ENCODE measurements around the gene CDC42EP4. TPM values are rescaled to one million over a fixed set of nuclear protein-coding genes. Genes with fewer than 3 reads are reported as not detected.

The CDC42EP4 gene
- total and polyA plus RNA-seq, 2 experiments from 2014 or later, result 4.4 to 19.9 TPM

DNA sequence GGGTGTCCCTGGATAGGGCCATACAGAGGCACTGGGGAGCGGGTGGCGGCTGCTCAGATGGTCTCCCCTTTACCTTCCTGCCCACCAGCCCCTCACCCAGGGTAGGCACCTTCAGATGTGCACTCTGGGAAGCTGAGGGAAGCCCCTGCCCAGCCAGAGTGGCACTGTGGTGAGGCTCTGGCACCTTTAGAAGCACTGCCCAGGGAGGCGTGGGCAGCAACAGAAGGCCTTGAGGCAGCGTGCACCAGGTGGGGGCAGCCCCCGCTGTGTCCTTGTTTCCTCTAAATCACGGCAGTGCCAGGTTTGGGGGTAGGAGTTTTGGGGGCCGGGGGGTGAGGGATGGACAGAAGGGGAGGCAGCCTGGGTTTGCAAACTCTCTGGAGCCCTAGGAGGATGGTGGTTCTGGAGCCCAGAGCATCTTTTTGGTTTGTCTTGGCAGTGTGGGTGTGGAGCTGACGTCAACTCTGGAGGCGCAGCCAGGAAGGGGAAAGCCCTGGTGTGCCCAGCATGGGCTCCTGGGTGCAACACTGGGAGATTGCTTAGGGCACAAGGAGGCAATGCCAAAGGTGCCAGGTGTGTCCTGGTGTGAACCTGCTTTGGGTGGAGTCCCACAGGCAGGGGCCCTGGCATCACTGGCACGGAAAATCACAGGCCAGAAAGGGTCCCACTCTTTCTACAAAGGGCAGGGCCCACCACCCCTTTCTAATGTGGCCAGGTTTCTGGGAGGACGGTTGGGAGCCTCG is 23.1 kb upstream of the CDC42EP4 start:
- Histone ChIP-seq H3K4me1 (ENCODE audit: insufficient read depth) (no peaks in the 10 kb centered on the region; the same call in 1 of the 2 replicates), H4K20me1 (replicated peaks; ENCODE audit: insufficient read depth) (no peaks in the 10 kb centered on the region), H3K9me2 (ENCODE audit: insufficient read depth) (no peaks in the 10 kb centered on the region), H3K36me3 (ENCODE audit: insufficient read depth) (no peaks in the 10 kb centered on the region), H2AFZ (no peak overlapping the region), H3K79me2 (replicated peaks; ENCODE audit: insufficient read depth) (no peaks in the 10 kb centered on the region), H3K27ac (ENCODE audit: low read depth) (no peak overlapping the region), H3K27me3 (ENCODE audit: insufficient read depth) (no peaks in the 10 kb centered on the region), H3F3A (replicated peaks; ENCODE audit: low read depth) (no peaks in the 10 kb centered on the region), H3K4me2 (no peak overlapping the region), H3K4me3 (no peak overlapping the region)
- DNase-seq (ENCODE audit: low spot score), result no peak
- no peaks in the 10 kb centered on the region for H3K36me3 Mint-ChIP-seq (ENCODE audit: low read depth)
- peaks cover 4% of the 10 kb centered on the region for H3K27me3 Mint-ChIP-seq (ENCODE audit: insufficient read depth, low read depth, poor library complexity)
- ATAC-seq, result no peak
- TF ChIP-seq POLR2AphosphoS5 (IDR thresholded peaks at IDR 0.05; ENCODE audit: low read depth) (no peak), JUNB (IDR thresholded peaks at IDR 0.05; ENCODE audit: unreplicated experiment) (no peak), EZH2phosphoT487 (IDR thresholded peaks at IDR 0.05; ENCODE audit: unreplicated experiment) (no peak), ZNF331 (CRISPR knock-in tag; IDR thresholded peaks at IDR 0.05; ENCODE audit: low read depth) (no peak), NANOG (IDR thresholded peaks at IDR 0.05; ENCODE audit: borderline replicate concordance) (no peak), EZH2 (IDR thresholded peaks at IDR 0.05; ENCODE audit: low read depth, unreplicated experiment) (no peak), STAT1 (IDR thresholded peaks at IDR 0.05; ENCODE audit: unreplicated experiment) (no peak), CREB1 (CRISPR knock-in tag; IDR thresholded peaks at IDR 0.05; ENCODE audit: low read depth) (no peak), ZNF114 (CRISPR knock-in tag; IDR thresholded peaks at IDR 0.05) (no peak)
- TF ChIP-seq, protein P1, sequence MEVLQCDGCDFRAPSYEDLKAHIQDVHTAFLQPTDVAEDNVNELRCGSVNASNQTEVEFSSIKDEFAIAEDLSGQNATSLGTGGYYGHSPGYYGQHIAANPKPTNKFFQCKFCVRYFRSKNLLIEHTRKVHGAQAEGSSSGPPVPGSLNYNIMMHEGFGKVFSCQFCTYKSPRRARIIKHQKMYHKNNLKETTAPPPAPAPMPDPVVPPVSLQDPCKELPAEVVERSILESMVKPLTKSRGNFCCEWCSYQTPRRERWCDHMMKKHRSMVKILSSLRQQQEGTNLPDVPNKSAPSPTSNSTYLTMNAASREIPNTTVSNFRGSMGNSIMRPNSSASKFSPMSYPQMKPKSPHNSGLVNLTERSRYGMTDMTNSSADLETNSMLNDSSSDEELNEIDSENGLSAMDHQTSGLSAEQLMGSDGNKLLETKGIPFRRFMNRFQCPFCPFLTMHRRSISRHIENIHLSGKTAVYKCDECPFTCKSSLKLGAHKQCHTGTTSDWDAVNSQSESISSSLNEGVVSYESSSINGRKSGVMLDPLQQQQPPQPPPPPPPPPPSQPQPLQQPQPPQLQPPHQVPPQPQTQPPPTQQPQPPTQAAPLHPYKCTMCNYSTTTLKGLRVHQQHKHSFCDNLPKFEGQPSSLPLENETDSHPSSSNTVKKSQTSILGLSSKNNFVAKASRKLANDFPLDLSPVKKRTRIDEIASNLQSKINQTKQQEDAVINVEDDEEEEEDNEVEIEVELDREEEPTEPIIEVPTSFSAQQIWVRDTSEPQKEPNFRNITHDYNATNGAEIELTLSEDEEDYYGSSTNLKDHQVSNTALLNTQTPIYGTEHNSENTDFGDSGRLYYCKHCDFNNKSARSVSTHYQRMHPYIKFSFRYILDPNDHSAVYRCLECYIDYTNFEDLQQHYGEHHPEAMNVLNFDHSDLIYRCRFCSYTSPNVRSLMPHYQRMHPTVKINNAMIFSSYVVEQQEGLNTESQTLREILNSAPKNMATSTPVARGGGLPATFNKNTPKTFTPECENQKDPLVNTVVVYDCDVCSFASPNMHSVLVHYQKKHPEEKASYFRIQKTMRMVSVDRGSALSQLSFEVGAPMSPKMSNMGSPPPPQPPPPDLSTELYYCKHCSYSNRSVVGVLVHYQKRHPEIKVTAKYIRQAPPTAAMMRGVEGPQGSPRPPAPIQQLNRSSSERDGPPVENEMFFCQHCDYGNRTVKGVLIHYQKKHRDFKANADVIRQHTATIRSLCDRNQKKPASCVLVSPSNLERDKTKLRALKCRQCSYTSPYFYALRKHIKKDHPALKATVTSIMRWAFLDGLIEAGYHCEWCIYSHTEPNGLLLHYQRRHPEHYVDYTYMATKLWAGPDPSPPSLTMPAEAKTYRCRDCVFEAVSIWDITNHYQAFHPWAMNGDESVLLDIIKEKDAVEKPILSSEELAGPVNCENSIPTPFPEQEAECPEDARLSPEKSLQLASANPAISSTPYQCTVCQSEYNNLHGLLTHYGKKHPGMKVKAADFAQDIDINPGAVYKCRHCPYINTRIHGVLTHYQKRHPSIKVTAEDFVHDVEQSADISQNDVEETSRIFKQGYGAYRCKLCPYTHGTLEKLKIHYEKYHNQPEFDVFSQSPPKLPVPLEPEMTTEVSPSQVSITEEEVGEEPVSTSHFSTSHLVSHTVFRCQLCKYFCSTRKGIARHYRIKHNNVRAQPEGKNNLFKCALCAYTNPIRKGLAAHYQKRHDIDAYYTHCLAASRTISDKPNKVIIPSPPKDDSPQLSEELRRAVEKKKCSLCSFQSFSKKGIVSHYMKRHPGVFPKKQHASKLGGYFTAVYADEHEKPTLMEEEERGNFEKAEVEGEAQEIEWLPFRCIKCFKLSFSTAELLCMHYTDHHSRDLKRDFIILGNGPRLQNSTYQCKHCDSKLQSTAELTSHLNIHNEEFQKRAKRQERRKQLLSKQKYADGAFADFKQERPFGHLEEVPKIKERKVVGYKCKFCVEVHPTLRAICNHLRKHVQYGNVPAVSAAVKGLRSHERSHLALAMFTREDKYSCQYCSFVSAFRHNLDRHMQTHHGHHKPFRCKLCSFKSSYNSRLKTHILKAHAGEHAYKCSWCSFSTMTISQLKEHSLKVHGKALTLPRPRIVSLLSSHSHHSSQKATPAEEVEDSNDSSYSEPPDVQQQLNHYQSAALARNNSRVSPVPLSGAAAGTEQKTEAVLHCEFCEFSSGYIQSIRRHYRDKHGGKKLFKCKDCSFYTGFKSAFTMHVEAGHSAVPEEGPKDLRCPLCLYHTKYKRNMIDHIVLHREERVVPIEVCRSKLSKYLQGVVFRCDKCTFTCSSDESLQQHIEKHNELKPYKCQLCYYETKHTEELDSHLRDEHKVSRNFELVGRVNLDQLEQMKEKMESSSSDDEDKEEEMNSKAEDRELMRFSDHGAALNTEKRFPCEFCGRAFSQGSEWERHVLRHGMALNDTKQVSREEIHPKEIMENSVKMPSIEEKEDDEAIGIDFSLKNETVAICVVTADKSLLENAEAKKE (CRISPR knock-in tag; IDR thresholded peaks at IDR 0.05), result no peak
- TF ChIP-seq, protein P2, sequence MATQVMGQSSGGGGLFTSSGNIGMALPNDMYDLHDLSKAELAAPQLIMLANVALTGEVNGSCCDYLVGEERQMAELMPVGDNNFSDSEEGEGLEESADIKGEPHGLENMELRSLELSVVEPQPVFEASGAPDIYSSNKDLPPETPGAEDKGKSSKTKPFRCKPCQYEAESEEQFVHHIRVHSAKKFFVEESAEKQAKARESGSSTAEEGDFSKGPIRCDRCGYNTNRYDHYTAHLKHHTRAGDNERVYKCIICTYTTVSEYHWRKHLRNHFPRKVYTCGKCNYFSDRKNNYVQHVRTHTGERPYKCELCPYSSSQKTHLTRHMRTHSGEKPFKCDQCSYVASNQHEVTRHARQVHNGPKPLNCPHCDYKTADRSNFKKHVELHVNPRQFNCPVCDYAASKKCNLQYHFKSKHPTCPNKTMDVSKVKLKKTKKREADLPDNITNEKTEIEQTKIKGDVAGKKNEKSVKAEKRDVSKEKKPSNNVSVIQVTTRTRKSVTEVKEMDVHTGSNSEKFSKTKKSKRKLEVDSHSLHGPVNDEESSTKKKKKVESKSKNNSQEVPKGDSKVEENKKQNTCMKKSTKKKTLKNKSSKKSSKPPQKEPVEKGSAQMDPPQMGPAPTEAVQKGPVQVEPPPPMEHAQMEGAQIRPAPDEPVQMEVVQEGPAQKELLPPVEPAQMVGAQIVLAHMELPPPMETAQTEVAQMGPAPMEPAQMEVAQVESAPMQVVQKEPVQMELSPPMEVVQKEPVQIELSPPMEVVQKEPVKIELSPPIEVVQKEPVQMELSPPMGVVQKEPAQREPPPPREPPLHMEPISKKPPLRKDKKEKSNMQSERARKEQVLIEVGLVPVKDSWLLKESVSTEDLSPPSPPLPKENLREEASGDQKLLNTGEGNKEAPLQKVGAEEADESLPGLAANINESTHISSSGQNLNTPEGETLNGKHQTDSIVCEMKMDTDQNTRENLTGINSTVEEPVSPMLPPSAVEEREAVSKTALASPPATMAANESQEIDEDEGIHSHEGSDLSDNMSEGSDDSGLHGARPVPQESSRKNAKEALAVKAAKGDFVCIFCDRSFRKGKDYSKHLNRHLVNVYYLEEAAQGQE (IDR thresholded peaks at IDR 0.05; ENCODE audit: unreplicated experiment), result no peak
- TF ChIP-seq, protein P3, sequence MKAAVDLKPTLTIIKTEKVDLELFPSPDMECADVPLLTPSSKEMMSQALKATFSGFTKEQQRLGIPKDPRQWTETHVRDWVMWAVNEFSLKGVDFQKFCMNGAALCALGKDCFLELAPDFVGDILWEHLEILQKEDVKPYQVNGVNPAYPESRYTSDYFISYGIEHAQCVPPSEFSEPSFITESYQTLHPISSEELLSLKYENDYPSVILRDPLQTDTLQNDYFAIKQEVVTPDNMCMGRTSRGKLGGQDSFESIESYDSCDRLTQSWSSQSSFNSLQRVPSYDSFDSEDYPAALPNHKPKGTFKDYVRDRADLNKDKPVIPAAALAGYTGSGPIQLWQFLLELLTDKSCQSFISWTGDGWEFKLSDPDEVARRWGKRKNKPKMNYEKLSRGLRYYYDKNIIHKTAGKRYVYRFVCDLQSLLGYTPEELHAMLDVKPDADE (IDR thresholded peaks at IDR 0.05), result no peak
- TF ChIP-seq, protein P4, sequence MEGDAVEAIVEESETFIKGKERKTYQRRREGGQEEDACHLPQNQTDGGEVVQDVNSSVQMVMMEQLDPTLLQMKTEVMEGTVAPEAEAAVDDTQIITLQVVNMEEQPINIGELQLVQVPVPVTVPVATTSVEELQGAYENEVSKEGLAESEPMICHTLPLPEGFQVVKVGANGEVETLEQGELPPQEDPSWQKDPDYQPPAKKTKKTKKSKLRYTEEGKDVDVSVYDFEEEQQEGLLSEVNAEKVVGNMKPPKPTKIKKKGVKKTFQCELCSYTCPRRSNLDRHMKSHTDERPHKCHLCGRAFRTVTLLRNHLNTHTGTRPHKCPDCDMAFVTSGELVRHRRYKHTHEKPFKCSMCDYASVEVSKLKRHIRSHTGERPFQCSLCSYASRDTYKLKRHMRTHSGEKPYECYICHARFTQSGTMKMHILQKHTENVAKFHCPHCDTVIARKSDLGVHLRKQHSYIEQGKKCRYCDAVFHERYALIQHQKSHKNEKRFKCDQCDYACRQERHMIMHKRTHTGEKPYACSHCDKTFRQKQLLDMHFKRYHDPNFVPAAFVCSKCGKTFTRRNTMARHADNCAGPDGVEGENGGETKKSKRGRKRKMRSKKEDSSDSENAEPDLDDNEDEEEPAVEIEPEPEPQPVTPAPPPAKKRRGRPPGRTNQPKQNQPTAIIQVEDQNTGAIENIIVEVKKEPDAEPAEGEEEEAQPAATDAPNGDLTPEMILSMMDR (conservative IDR thresholded peaks at IDR 0.05; ENCODE audit: low read depth in 2 of 2), result no peak
- H3K9me3 Mint-ChIP-seq, result no peaks in the 10 kb centered on the region
- peaks cover 21% of the 10 kb centered on the region for H3K4me1 Mint-ChIP-seq
- no peak overlapping the region for H3K27ac Mint-ChIP-seq
- no peak overlapping the region for H3K4me3 Mint-ChIP-seq
